ENCODE results near the gene SPRR2D.

Gene SPRR2D

DNA sequence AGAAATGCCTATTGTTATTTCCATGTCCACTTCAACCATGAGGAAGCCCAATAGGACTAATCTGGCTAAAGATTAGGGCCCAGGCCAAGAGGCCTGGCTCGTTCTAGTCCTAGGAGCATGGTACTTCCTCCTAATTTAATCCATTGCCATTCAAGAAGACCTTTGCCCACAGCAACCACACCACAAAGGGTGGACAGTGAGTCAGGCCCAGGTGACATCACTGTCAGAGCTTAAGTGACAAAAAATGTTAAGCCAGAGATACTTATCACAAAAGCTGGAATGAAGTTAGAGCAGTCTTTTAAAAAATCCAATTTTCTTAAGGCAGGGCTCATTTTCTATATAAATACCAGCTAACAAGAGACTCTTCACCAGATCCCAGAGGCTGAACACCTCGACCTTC, 39.5 kb downstream of the SPRR2D start, which contains the start of gene SPRR3:
SPRR3 (plus strand) TSS at position 368 of the 400 bp plus-strand sequence. CDS start 1,272 bp downstream, outside the sequence.
- no peak for DNase-seq

GRCh38 chr1:153000294-153000693, 40.6 kb downstream of the SPRR2D start:
- DNase-seq = no peak

- DNase-seq = no peak
Measured at GRCh38 chr1:152999818-153000217, 41.1 kb downstream of the SPRR2D start.

- no peak for DNase-seq
Measured at GRCh38 chr1:152998476-152998875, 42.4 kb downstream of the SPRR2D start.

DNA sequence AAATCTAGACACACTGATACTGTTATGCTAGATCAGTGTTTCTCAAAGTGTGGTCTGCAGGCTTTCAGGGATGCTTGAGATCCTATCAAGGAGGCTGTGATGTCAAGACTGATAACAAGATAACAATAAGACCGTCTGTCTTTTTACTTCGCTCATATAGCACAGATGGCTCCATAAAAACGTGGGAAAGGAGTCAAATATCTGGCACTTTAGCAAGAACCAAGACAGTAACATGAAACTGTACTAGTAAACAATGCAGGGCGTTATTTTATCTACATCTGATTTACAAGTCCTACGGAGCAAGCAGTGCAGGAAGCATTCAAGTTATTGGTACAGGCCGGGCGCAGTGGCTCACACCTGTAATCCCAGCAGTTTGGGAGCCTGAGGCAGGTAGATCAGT, 43.0 kb downstream of the SPRR2D start:
- DNase-seq = peak; percentile 60

GRCh38 chr1:152996633-152997400, 44.1 kb downstream of the SPRR2D start:
- no peak for DNase-seq

GRCh38 chr1:152995842-152996241, 45.1 kb downstream of the SPRR2D start:
- no peak for DNase-seq

DNA sequence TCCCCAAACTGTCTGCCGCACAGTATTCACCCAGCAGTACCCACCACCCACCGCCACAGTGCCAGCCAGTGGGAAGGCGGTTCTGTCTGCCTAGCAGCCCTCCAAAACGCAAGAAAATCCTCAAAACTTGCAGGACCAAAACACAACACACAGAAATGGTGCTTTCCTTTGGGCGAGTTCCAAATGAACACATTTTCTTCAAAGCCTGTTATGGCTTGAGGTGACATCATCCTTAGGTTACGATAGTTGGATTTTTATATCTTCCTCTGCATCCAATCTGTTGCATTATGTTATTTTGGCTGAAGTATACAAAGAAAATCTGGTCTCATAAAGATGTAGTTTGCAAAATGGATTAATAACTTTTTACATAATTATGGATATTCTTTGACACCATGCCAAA, 47.7 kb downstream of the SPRR2D start:
- DNase-seq = no peak

All from NCI-H2171 (cell line).